HG03469 (cell line): Measurements from ENCODE around the gene GABRR1.
"Not testable (repeated sequence)": the region's sequence is repeated elsewhere in the genome, so short reads cannot be mapped to it uniquely, and the experiment has no call there.

Experiments
- ATAC-seq: cut with Tn5 transposase; IDR thresholded peaks from one replicate; pipeline ENCODE4 v1.9.1; 2021; ENCODE audit warnings: mild to moderate bottlenecking, moderate library complexity, moderate number of reproducible peaks; ENCODE audit not compliant: unreplicated experiment

Gene GABRR1

DNA sequence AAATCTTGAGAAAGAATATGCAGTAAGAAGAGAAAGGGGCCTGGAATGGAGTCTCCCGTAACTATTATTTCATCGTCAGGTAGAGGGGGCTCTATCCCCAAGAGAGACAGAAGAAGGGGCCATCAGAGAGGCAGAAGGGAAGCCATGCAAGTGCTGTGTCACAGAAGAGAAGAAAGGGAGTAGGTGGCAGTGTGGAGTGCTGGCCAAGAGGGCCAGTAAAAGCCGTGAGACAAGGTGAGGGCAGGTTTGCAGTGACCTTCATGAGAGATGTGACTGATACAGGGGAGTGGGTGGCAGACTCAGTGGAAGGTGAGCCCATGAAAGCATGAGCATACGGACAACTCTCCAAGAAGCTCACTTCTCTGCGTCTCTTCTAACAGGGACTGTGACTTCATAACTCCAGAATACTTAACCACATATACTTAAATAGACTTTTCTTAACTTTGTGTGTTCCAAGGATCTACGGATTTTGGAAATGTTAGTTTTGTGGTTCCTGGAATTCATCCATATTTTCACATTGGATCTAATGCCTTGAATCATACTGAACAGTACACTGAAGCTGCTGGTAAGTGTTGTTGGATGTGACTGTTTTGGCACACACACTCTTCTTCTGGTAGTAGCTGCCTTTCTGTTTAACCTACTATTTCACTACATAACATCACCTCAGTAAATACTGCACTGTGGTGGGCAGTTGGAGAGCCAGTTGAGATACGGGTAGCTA is 55.7 kb downstream of the GABRR1 start:
- no peak for ATAC-seq

DNA sequence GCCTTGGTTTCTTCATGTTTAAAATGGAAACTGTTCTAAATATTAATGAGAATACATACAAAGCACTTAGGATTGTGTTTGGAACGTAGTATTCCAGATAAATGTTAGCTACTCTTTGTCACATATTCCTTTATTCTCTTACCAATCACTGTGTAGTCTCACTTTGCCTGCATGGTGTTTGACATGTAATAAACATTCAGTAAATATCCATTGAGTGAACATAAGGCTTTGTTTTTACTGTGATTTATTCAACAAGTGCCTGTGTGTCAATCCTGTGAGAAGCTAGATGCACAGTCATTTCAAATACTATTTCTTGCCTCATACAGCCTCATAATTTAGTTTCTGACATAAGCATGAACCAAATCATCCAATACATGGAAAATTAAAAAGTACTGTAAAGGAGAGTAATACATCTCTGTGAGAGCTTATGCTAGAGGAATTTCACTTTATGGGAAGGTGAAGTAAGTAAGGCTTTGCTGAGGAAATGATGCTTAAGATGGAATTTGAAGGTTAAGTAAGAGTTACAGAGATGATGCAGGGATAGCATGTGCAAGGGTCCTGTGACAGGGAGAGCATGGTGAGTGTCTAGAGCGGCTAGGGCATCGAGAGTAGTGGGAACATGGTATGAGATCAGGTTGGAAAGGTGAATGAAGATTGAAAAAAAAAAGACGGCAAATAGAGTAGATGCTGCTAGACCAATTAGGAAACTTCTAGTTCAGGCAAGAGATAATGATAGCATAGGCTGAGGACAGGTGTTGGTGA is 56.6 kb downstream of the GABRR1 start:
- ATAC-seq: no peak

DNA sequence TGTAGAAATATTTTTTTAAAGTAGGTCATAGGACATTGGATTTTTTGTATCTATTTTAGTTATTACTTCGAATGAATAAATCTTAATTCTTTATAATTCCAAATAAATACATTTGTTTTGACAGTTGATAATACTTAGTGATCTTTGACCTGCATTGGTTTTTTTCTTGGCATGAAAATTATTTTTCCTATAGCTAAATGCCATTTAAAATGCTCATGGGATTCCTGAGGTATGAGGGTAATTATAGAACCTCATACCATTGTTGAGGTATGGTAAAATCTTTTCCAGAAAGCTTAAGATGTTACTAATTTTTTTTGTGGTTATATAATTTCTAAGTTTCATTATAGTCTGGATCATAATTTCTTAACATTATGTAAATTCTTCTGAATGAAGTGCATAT is 63.0 kb downstream of the GABRR1 start:
- ATAC-seq: no peak

DNA sequence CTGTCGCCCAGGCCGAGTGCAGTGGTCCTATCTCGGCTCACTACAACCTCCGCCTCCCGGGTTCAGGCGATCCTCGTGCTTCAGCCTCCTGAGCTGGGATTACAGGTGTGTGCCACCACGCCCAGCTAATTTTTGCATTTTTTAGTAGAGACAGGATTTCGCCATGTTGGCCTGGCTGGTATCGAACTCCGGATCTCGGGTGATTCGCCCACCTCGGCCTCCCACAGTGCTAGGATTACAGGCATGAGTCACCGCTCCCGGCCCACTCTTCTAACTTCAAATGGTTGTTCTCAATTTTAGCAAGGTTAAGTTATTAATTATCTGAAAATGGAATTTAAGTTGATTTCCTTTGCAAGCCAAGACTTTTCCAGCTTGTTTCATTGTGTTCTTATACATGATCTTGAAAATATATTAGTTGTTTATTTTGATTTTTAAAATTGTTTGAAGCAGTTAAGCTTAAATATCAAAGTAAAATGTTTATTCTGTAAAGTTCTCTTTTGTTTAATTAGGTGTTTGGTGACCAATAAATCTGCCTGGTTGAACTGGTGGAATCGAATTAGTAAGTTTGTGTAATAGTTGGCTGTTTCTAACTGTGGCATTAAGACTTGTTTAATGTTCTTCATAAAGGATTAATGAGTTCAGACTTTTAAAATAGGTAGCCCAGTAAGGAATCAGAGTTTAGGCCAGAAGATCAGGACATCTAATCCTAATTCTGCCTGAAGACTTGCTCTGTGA is 69.0 kb downstream of the GABRR1 start:
- no peak for ATAC-seq

DNA sequence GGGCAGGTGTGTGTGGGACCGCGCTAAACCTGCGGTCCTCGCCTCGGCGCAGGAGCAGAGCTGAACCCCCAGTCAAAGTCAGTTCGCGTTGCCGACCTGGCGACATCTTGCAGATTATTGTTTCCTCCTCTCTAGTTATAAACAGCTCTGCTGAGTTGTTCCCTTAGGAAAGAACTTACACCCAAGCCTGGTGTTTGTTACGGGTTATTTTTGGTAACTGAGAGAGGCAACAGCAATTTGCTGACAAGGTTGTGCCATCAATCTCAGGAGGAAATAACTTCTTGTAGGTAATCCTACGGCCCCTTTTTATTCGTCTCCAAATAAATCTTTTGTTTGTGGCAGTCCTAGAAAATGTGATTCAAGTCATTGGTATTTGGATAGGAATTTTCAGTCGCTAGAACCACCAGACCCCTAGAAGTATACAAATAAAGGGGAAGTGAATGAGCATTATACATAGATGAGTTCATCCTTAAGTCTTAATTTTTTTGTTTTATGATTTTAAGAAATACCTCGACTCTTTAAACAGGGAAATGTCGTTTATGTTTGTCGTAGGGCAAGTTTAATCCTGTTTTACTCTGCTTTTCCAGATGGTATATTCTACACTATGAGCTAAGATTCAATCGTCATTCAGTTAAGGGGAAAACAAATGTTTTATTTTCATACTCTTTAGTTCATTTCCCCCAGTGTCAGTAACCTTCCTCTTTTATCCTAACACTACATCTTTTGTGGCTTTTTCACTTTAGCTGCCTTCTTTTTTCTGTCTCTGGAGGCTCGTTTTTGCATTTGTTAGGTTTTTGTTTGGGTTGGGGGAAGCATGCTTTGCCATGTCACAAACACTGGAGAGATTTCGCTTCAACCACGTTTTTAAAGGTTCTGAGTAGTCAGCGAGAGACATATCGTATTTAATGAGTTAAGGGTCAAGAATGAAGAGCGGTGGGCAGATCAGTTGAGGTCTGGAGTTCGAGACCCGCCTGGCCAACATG is 70.1 kb downstream of the GABRR1 start:
- ATAC-seq: no peak

DNA sequence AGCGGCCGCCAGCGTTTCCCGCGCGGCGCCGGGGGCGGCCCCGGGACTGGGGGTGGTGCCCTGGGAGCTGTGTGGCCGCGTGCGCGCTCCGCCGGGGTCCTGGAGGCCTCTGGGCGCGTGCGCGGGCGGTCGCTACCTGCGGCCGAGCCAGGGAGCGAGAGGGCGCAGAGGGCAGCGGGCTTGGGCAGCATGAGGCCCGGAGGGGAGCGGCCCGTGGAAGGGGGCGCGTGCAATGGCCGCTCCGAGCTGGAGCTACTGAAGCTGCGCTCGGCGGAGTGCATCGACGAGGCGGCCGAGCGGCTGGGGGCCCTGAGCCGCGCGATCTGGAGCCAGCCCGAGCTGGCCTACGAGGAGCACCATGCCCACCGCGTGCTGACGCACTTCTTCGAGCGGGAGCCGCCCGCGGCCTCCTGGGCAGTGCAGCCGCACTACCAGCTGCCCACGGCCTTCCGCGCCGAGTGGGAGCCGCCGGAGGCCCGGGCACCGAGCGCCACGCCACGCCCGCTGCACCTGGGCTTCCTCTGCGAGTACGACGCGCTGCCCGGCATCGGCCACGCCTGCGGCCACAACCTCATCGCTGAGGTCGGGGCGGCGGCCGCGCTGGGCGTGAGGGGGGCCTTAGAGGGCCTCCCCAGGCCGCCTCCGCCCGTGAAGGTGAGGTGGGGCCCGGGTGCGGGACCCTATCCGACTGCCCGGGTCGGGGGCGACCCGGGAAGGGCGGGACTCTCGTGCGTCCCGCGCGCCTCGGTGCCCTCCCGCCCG is 71.0 kb downstream of the GABRR1 start, which contains the start of gene PM20D2:
Gene PM20D2, plus strand, starts transcription at position 100 of the 762 bp plus-strand sequence. Its CDS starts 90 bp downstream, at position 190.
- ATAC-seq: peak; percentile 40

DNA sequence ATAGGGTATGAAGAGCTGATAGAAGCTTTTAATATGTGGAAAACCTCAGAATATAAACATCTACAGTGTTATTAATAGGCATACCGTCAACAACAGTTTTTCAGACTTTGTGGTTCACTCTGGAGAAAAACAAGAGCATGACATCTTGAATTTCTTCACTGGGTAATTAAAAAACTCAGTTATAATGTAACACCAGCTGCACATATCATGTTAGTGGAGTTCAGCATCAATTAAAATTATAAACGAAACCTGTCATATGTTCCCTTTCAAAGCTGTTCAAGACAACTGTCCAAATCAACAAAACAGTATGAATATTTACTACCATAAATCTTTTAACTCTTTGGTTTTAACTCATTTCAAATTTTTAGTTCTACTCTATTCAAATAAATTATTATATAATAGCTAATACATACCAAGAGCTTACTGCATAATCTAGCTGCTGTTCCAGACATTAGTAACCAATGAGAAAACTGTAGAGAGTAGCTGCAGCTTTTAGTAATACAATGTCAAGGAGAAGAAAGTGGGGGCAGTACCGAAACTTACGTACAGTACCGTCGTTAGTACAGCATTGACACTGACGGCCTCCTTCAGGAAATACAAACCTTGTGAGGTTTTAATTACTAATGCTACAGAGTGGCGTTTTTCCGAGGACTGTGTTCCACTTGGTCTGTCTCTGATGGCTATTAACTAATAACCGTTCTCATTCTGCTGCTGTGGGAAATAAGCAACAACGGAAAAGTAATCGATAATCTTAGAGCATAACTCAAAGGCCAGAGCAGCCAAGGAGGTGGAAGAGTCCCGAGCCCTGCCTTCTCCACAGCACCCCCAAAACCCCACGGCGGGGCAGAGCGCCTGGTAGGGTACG is 71.8 kb downstream of the GABRR1 start:
- peak; percentile 37 for ATAC-seq

DNA sequence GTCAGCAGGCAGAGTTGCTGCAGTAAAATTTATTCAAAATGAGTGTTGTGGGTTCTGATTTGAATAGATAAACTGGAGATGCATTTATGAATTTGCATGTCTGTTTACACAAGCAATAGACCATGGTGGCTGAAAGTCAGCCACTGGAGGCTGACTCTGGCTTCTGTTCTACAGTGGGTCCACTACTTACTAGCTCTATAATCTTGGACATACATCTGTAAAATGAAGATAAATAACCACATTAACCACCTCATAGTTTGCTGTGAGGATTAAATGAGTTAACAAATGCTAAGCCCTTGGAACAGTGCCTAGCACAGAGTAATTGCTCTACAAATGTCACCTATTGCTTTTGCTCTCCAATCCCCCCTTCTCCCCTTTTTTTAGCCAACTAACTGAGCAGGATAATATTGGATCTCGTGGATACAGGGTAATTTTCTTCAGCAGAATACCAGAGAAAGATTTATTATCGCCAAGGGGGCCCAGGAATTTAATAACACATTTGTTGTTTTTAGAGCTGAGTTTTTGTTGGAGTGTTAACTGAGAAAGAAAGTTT is 72.7 kb downstream of the GABRR1 start:
- peak; percentile 34 for ATAC-seq

DNA sequence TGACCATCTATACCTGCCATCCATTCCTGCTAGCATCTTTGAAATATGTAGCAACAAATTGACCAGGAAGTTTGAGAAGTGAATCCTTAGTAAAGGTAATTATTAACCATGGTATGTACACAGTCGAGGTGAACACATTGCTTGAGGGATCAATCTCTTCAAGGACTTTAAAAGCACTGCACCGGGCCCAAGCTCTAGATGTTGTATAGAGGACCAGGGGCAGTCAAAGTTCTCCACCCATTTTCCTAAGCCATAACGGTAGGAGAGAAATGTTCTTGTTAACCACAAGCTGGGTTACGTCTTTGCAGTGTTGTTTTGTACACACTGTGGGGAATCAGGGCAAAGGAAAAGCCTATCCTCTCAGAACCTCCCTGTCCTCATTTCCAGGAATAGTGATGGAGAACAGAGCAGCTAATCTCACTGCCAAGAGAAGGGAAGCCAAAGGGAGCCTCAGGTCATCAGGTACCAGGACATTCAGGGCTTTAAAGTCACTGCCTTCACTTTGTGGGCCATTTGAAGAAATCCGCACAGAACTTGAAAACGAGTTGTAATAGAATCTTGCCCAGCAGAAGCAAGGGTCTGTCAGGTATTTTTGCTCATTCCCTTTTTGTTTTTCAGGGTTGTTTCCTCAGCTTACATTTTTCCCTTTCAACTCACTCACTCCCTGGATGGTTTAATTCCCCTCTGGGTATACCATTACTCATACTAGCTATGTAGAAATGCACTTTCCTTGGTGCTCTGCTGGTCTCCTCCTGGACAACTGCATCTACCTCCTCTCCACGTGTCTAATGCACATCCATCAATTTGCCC is 76.6 kb downstream of the GABRR1 start:
- no peak for ATAC-seq

DNA sequence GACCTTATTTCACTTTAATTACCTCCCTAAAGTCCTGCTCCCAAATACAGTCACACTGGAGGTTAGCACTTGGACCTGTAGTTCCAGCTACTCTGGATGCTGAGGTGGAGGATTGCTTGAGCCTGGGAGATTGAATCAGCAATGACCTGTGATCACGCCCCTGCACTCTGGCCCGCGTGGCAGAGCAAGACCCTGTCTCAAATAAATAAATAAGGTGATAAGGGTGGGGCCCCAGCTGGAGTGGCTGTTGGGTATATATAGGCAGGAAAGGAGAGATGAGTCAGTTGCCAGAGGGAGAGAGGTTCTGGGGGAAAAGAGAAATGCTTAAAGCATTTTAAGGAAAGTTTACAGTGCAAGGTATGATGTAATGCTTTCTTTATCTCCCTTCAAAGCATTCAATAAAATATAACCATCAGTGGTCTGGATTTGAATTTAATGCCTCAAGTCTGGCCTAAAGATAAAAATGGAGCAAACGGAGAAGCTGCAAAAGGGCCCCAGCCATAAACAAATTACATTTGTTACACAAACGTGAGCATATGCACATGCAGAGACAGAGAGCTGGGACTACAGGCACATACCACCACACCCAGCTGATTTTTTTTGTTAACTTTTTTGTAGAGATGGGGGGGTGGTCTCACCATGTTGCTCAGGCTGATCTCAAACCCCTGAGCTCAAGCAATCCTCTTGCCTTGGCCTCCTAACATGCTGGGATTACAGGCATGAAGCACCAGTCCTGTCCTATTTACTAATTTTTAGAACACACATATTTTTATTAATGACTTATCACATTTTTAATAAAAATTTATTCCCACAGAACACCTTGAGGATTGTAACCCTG is 77.4 kb downstream of the GABRR1 start:
- ATAC-seq: no peak

DNA sequence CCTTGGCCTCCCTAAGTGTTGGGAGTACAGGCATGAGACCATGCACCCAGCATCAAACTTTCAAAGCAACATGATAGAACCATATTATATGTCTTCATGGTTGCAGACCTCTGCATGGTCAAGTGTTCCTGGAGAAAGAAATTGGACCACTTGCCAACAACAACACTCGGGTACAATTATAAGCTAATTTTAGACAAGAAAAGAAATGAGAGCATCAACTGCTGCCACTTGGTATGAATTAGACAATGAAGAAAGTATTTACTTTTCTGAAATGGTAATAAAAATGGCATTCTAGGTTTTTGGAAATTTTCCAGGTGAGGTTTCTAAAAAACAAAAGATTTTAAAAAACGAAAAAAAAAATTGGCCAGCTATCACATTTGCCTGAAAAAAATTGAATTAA is 79.0 kb downstream of the GABRR1 start:
- no peak for ATAC-seq

DNA sequence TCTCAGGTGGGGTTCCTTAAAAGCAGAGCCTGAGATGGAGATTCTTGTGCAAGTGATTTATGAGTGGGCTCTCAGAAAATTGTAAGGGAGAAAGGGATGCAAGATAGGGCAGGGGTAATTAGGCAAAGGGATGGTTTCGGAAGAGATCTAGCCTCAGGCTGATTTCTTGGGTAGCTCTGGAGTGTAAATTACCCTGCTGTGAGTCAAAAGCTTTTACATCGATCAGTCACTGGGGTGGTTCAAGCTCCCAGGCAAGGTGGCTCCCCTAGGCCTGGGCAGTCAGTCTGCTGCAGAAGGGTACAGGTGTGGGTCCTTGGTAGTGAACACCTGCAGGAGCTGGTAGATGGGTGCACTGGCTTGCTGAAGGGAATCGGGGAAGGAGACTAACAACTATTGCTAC is 82.4 kb downstream of the GABRR1 start:
- no peak for ATAC-seq

DNA sequence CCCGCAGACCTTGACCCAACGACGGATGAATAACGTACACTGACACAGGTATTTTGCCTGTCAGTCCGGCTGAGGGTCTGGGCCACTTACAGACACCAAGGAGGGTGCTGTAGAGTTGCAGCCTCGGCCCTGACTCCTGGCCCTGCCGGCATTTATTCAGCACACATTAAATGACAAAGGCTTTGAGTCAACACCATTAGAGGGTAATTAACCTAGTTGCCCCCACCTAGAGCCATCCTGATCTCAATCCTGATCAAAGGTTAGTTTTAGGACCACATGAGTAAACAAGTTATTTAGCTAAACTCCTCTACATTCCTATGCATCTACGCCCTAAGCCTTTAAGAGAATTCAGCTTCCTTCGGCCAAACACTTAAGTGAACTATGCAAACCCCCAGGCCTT is 83.2 kb downstream of the GABRR1 start:
- no peak for ATAC-seq

DNA sequence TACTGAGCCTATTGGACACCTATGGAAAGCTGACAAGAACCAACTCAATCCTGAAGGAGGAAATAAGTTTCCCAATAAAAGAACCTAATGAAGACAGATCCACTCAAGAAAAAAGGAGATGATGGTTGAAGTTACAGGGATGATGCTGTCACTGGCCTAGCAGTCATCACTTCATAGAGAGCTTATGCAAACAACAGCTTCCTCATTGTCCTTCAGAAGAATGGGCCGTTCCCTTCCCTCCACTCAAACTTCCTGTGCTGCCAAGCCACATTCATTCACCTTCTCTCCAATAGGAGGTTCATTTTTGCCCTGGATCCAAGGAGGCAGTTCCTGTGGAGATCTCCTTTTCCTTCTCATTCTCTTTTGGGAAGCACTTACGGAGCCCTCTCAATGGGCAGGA is 85.1 kb downstream of the GABRR1 start:
- no peak for ATAC-seq

DNA sequence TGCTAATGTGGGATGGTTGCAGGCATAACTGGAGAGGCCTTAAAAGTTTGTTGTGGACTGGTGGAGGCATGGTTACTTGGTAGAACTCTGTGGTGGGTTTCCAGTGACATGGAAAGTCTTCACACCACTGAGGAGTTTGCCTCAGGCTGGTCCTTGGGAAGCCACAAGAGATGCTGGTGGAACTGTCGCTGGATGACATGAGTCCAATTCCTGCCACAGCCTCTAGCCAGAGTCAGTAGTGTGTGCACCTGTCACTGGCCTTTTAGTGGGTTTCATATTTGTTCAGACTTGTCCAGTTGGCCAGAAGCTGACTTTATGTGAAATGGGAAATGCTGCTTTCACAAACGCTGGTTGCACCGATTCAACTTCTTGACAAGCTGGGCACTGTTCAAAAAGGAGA is 85.6 kb downstream of the GABRR1 start:
- ATAC-seq: no peak

DNA sequence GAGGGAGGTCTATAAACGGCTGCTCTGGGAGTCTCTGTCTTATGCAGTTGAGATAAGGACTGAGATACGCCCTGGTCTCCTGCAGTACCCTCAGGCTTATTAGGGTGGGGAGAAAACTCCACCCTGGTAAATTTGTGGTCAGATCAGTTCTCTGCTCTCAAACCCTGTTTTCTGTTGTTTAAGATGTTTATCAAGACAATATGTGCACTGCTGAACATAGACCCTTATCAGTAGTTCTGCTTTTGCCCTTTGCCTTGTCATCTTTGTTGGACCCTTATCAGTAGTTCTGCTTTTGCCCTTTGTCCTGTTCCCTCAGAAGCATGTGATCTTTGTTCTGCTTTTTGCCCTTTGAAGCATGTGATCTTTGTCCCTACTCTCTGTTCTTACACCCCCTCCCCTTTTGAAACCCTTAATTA is 88.9 kb downstream of the GABRR1 start:
- not testable (repeated sequence) for ATAC-seq
